KOPT-K1 (cell line): ENCODE data around the gene ADRB1.

Experiments used
- H3K27ac ChIP-seq: fragments of 200-600 bp; sonication (generic); 2 replicates; pipeline ENCODE4 v1.5.1; 2016; ENCODE audit warnings: antibody characterized with exemption, mild to moderate bottlenecking, low read depth, low read length; ENCODE audit not compliant: poor library complexity, severe bottlenecking
- H3K36me3 ChIP-seq: fragments of 200-600 bp; sonication (generic); 2 replicates; pipeline ENCODE4 v1.5.1; 2017; ENCODE audit warnings: antibody characterized with exemption, mild to moderate bottlenecking, low read length, moderate library complexity; ENCODE audit not compliant: insufficient read depth
- H3K9me3 ChIP-seq: fragments of 200-600 bp; sonication (generic); 2 replicates; pipeline ENCODE4 v1.5.1; 2017; ENCODE audit warnings: antibody characterized with exemption, low read length, mild to moderate bottlenecking; ENCODE audit not compliant: insufficient read depth, poor library complexity, severe bottlenecking

Gene ADRB1

DNA sequence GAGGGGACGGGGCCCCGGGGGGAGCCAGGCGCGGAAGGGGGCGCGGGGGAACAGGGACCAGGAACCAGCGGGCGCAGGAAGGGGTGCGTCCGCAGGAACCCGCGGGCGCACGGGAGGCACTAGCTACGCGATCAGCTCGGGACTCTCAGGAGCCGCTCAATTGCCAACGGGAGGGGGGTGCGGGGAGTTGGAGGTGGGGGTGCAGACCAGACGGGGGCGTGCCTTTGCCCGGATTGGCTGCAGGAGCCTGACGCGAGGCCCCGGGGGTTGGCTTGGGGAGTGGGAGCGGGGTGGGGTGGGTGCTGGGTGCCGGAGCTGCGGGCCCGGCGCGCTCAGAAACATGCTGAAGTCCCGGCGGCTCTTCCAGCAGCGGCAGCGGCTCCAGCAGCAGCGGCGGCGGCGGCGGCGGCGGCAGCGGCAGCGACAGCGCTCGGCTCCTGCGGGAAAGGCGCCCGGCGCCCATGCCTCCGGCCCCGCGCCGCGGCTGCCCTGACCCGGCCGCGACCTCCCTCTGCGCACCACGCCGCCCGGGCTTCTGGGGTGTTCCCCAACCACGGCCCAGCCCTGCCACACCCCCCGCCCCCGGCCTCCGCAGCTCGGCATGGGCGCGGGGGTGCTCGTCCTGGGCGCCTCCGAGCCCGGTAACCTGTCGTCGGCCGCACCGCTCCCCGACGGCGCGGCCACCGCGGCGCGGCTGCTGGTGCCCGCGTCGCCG lies at the start of gene ADRB1:
TSS of gene ADRB1 (plus strand) at position 335 of the 715 bp plus-strand sequence. CDS start at position 602, 267 bp downstream.
- no peaks in the 10 kb centered on the region for H3K36me3 ChIP-seq
- no peaks in the 10 kb centered on the region for H3K9me3 ChIP-seq
- H3K27ac ChIP-seq, result no peak within 1 kb of the TSS

GRCh38 chr10:113995201-113995600 lies 48.5 kb upstream of the ADRB1 start:
- H3K9me3 ChIP-seq, result no peaks in the 10 kb centered on the region
- no peak overlapping the region for H3K27ac ChIP-seq
- no peaks in the 10 kb centered on the region for H3K36me3 ChIP-seq

DNA sequence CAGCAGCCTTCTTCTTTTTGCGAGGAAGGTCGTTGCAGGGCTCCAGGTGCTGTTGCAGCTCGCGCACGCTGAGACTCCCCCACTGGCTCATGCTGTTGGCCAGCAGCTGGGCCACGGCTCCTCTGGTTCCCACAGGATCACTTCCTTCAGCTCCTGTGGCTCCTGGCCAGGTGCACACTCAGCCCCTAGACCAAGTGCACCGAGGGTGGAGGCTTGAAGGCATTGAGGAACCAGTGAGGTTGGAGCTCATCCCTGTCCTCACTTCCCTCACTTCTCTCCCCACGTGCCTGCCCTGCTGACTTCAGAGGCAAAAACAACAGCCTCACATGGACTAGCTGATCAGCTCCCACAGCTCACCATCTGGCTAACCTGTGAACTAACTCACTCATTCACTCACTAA lies 46.2 kb upstream of the ADRB1 start:
- Histone ChIP-seq H3K27ac (no peak overlapping the region), H3K36me3 (no peaks in the 10 kb centered on the region), H3K9me3 (no peaks in the 10 kb centered on the region)

GRCh38 chr10:113999531-113999930 lies 44.1 kb upstream of the ADRB1 start:
- Histone ChIP-seq H3K9me3 (no peaks in the 10 kb centered on the region), H3K36me3 (no peaks in the 10 kb centered on the region), H3K27ac (no peak overlapping the region)

DNA sequence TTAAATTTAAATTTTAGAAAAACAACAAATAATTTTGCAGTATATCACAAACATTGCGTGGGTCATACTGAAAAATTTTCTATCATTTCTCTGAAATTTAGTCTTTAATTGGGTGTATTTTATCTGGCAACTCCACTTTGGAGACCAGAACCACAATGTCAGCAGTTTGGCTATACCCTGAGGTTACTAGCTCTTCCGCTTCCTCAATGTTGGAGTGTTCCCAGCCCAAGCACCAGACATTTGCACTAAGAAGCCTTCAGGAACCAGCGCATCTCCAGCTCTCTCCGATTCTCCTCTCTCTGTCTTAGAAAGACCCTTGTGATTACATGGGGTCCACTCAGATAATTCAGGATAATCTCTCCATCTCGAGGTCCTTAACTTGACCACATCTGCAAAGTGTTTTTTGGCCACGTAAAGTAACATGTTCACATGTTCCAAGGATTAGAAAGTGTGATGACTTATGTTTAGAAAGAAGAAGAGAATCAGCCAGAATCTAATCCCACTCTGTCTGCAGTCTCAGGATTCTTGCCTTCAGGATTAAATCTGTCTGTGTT lies 43.1 kb upstream of the ADRB1 start:
- no peak overlapping the region for H3K27ac ChIP-seq
- no peaks in the 10 kb centered on the region for H3K36me3 ChIP-seq
- H3K9me3 ChIP-seq, result no peaks in the 10 kb centered on the region

DNA sequence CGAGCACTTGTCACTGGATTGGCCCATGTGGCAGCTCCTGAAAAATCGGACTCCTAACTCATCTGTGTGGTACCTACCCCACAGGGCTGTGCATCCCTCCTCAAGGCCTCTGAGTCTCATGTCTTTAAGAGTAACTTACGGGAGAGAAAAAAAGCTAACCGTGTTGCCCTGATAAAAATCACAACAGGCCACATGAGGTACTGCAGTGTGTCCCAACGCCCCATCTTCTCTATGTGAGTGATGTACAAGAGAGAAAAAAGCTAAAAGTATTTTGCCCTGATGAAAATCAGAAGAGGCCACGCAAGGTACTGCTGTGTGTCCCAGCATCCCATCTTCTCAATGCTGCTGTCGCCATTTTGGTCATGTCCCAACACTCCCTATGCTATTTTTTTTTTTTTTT lies 41.2 kb upstream of the ADRB1 start:
- H3K27ac ChIP-seq, result no peak overlapping the region
- H3K9me3 ChIP-seq, result no peaks in the 10 kb centered on the region
- no peaks in the 10 kb centered on the region for H3K36me3 ChIP-seq

DNA sequence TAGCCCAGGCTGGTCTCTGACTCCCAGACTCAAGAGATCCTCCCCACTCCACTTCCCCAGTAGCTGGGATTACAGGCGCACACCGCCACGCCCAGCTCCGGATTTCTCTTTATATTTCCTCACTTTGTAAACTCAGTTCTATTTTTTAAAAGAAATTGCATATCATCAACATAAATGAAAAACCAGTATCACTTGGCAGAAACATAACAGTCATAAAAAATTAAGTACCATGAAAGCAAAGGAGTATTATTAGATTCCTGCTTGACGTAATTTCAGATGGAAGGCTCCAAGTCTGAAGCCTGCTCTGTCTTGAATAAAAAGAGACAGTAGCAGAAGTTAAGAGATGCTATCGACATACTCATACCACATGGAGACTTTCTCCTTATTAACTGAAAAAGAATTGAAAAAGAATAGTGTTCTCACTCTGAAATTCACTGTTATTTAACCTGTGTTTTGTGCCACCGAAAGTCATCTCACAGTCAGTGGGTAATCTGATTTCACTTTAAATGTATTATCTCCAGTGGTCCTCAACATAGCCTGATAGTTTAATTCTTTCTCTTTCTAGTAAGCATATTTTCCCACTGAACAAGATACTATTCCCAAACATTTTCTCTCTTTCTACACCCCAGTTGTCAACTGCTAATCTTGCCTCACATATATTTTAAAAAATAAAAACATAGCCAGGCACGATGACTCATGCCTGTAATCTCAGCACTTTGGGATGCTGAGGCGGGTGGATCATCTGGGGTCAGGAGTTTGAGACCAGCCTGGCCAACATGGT lies 40.3 kb upstream of the ADRB1 start:
- no peak overlapping the region for H3K27ac ChIP-seq
- no peaks in the 10 kb centered on the region for H3K36me3 ChIP-seq
- H3K9me3 ChIP-seq, result no peaks in the 10 kb centered on the region

GRCh38 chr10:114009281-114009996 lies 34.2 kb upstream of the ADRB1 start:
- Histone ChIP-seq H3K27ac (no peak overlapping the region), H3K36me3 (no peaks in the 10 kb centered on the region), H3K9me3 (no peaks in the 10 kb centered on the region)

GRCh38 chr10:114010316-114010715 lies 33.4 kb upstream of the ADRB1 start:
- Histone ChIP-seq H3K36me3 (no peaks in the 10 kb centered on the region), H3K27ac (no peak overlapping the region), H3K9me3 (peaks cover 2% of the 10 kb centered on the region)

DNA sequence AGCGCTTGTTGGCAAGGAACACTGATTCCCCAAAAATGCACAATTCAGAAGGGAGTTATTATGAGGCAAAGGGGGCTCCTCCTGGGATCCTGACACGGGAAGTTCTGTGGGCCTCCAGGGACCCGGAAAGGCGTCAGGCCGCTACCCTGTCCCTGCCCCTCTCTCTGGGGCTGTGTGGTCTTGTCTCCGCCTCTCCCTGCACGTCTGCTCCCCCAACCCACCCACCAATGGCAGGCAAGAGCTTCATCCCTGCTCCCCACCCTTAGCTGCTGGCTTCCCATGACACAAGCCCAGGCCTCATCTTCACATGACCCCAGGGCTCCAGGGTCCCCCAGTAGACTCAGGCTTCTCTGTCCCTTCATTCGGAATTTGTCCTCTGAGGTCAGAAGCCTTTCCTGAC lies 31.0 kb upstream of the ADRB1 start:
- H3K36me3 ChIP-seq, result no peaks in the 10 kb centered on the region
- no peak overlapping the region for H3K27ac ChIP-seq
- H3K9me3 ChIP-seq, result peaks cover 8% of the 10 kb centered on the region

GRCh38 chr10:114015708-114016107 lies 28.0 kb upstream of the ADRB1 start:
- Histone ChIP-seq H3K36me3 (no peaks in the 10 kb centered on the region), H3K9me3 (peaks cover 8% of the 10 kb centered on the region), H3K27ac (no peak overlapping the region)

DNA sequence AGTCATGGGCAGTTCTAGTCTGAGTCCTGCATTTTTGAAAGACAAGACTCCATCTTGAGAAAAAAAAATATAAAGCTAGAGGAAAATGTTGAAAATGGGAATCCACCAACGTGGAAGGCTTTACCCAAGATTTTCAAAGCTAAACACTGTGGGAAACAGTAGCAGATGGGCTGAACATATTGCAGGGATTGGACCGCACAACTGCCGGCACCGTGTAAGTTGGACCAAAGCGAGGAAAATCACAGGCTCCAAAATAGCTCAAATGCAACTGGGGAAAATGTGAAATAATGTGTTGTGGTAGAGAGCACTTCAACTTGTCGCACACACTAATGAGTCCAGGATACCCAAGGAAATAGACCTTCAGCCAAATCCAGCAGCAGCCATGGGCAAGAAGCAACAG lies 26.4 kb upstream of the ADRB1 start:
- H3K36me3 ChIP-seq, result no peaks in the 10 kb centered on the region
- peaks cover 8% of the 10 kb centered on the region for H3K9me3 ChIP-seq
- H3K27ac ChIP-seq, result no peak overlapping the region

GRCh38 chr10:114017873-114018272 lies 25.8 kb upstream of the ADRB1 start:
- peaks cover 8% of the 10 kb centered on the region for H3K9me3 ChIP-seq

GRCh38 chr10:114019226-114019625 lies 24.4 kb upstream of the ADRB1 start:
- H3K9me3 ChIP-seq, result peaks cover 8% of the 10 kb centered on the region
- H3K36me3 ChIP-seq, result no peaks in the 10 kb centered on the region
- no peak overlapping the region for H3K27ac ChIP-seq

More at GRCh38 chr10:114017873-114018272, 25.8 kb upstream of the ADRB1 start:
- Histone ChIP-seq H3K36me3 (no peaks in the 10 kb centered on the region), H3K27ac (no peak overlapping the region)

- Histone ChIP-seq H3K27ac (no peak overlapping the region), H3K9me3 (no peaks in the 10 kb centered on the region), H3K36me3 (no peaks in the 10 kb centered on the region)
Observed at GRCh38 chr10:114021154-114021553, 22.5 kb upstream of the ADRB1 start.
